ENCODE data around the gene ABCB10. TPM values are rescaled to one million over a fixed set of nuclear protein-coding genes. Genes with fewer than 3 reads are reported as not detected.
"Not testable (repeated sequence)": the region's sequence is repeated elsewhere in the genome, so short reads cannot be mapped to it uniquely, and the experiment has no call there.

The ABCB10 gene
- total RNA-seq, 1 donor: 18.6 TPM

GRCh38 chr1:229539863-229540506, 18.5 kb downstream of the ABCB10 start:
- DNase-seq (ENCODE audit: low read depth in 2 of 3, low spot score in 2 of 3): no peak

- DNase-seq (ENCODE audit: low read depth in 2 of 3, low spot score in 2 of 3): no peak
These were observed 19.6 kb downstream of the ABCB10 start for GRCh38 chr1:229538945-229539344.

GRCh38 chr1:229537894-229538293, 20.6 kb downstream of the ABCB10 start:
- DNase-seq (ENCODE audit: low read depth in 2 of 3, low spot score in 2 of 3): no peak

- no peak for DNase-seq (ENCODE audit: low read depth in 2 of 3, low spot score in 2 of 3)
These were observed 21.5 kb downstream of the ABCB10 start for GRCh38 chr1:229536982-229537381.

- DNase-seq (ENCODE audit: low read depth in 2 of 3, low spot score in 2 of 3): no peak
These were observed 23.3 kb downstream of the ABCB10 start for GRCh38 chr1:229535230-229535629.

GRCh38 chr1:229531326-229531725, 27.2 kb downstream of the ABCB10 start:
- DNase-seq (ENCODE audit: low read depth in 2 of 3, low spot score in 2 of 3): no peak

- no peak for DNase-seq (ENCODE audit: low read depth in 2 of 3, low spot score in 2 of 3)
These were observed 28.9 kb downstream of the ABCB10 start for GRCh38 chr1:229529639-229530038.

GRCh38 chr1:229526695-229527094, 31.8 kb downstream of the ABCB10 start:
- no peak for DNase-seq (ENCODE audit: low read depth in 2 of 3, low spot score in 2 of 3)

GRCh38 chr1:229523052-229523451, 35.5 kb downstream of the ABCB10 start:
- DNase-seq (ENCODE audit: low read depth in 2 of 3, low spot score in 2 of 3): no peak

- peak in 2 of 3 donors; percentile 51 to 78 for DNase-seq (ENCODE audit: low read depth in 2 of 3, low spot score in 2 of 3)
These were observed 43.8 kb downstream of the ABCB10 start for GRCh38 chr1:229514578-229515275.

GRCh38 chr1:229511625-229512024, 46.9 kb downstream of the ABCB10 start:
- DNase-seq (ENCODE audit: low read depth in 2 of 3, low spot score in 2 of 3): not testable (repeated sequence)

- DNase-seq (ENCODE audit: low read depth in 2 of 3, low spot score in 2 of 3): peak in 1 of 3 donors; percentile 17
These were observed 47.3 kb downstream of the ABCB10 start for GRCh38 chr1:229511201-229511600.

- DNase-seq (ENCODE audit: low read depth in 2 of 3, low spot score in 2 of 3): no peak
These were observed 48.9 kb downstream of the ABCB10 start for GRCh38 chr1:229509576-229509975.

GRCh38 chr1:229508823-229509337, 49.6 kb downstream of the ABCB10 start:
- DNase-seq (ENCODE audit: low read depth in 2 of 3, low spot score in 2 of 3): peak in 1 of 3 donors; percentile 3

- peak; percentile 97 to 99 (median 98) for DNase-seq (ENCODE audit: low read depth in 2 of 3, low spot score in 2 of 3)
These were observed 50.3 kb downstream of the ABCB10 start, which contains the start of gene NUP133 for GRCh38 chr1:229507951-229508822. TSS of gene NUP133 (minus strand) at chr1:229508341. CDS start at chr1:229508249, 92 bp downstream.

- no peak for DNase-seq (ENCODE audit: low read depth in 2 of 3, low spot score in 2 of 3)
These were observed 51.0 kb downstream of the ABCB10 start for GRCh38 chr1:229507502-229507901.

GRCh38 chr1:229506633-229507032, 51.9 kb downstream of the ABCB10 start:
- DNase-seq (ENCODE audit: low read depth in 2 of 3, low spot score in 2 of 3): no peak

- no peak for DNase-seq (ENCODE audit: low read depth in 2 of 3, low spot score in 2 of 3)
These were observed 62.7 kb downstream of the ABCB10 start for GRCh38 chr1:229495782-229496181.

- no peak for DNase-seq (ENCODE audit: low read depth in 2 of 3, low spot score in 2 of 3)
These were observed 71.3 kb downstream of the ABCB10 start for GRCh38 chr1:229487181-229487580.

GRCh38 chr1:229485318-229485717, 73.2 kb downstream of the ABCB10 start:
- DNase-seq (ENCODE audit: low read depth in 2 of 3, low spot score in 2 of 3): no peak

GRCh38 chr1:229482511-229482910, 76.0 kb downstream of the ABCB10 start:
- DNase-seq (ENCODE audit: low read depth in 2 of 3, low spot score in 2 of 3): no peak
